K562 (cell line): Measurements from ENCODE around the gene SLC34A1. TPM values are rescaled to one million over a fixed set of nuclear protein-coding genes. Genes with fewer than 3 reads are reported as not detected.
A peak's percentile ranks its signal among the peaks of the same experiment; 100 is the strongest.

Experiments used
- CHD2 ChIP-seq: IDR thresholded peaks from 2 replicates; pipeline ENCODE4 v1.6.1; 2011; ENCODE audit warnings: low read depth, low read length
- HLTF ChIP-seq: fragments of 450-650 bp; IDR thresholded peaks from 2 replicates; pipeline ENCODE4 v1.6.1; 2016
- MAFK ChIP-seq: IDR thresholded peaks from 2 replicates; pipeline ENCODE4 v1.6.1; 2011; ENCODE audit warnings: low read length, improper control_type of control experiment
- MTA1 ChIP-seq: fragments of 450-650 bp; IDR thresholded peaks from 2 replicates; pipeline ENCODE4 v1.6.1; 2017; ENCODE audit warnings: borderline replicate concordance
- NBN ChIP-seq: fragments of 450-650 bp; IDR thresholded peaks from 2 replicates; pipeline ENCODE4 v1.6.1; 2016; ENCODE audit warnings: low read depth, mild to moderate bottlenecking
- NELFE ChIP-seq: IDR thresholded peaks from 2 replicates; pipeline ENCODE4 v1.6.1; 2011; ENCODE audit warnings: mild to moderate bottlenecking; ENCODE audit not compliant: insufficient read depth, insufficient read length
- NR2C2 ChIP-seq, 2 experiments: fragments of 200-800 bp in 1 of 2; sonication (Bioruptor generic) in 1 of 2; sonication (generic) in 1 of 2; formaldehyde crosslinking in 1 of 2; IDR thresholded peaks; 2 replicates each; pipeline versions ENCODE4 v1.6.1 to v1.8.0; 2016 to 2022; ENCODE audit warnings: mild to moderate bottlenecking in 1 of 2, missing compliant biosample characterization in 1 of 2, missing genetic modification characterization in 1 of 2, missing genetic modification reagents in 1 of 2
- PCBP1 ChIP-seq: fragments of 200-400 bp; formaldehyde crosslinking; IDR thresholded peaks from 2 replicates; pipeline ENCODE4 v1.6.1; 2018; ENCODE audit warnings: mild to moderate bottlenecking, low read depth, low read length; ENCODE audit not compliant: poor library complexity, severe bottlenecking
- PPARD ChIP-seq: fragments of 250-450 bp; sonication (Bioruptor Pico); IDR thresholded peaks from 2 replicates; pipeline ENCODE4 v1.8.0; 2022; ENCODE audit warnings: inconsistent platforms, mild to moderate bottlenecking, moderate library complexity
- SUPT5H ChIP-seq: fragments of 450-650 bp; IDR thresholded peaks from 2 replicates; pipeline ENCODE4 v1.6.1; 2016
- XRCC4 ChIP-seq: IDR thresholded peaks from one replicate; pipeline ENCODE4 v1.6.1; 2011; ENCODE audit not compliant: insufficient read depth, insufficient read length; ENCODE audit errors: extremely low read depth
- ZNF184 ChIP-seq: sonication (generic); formaldehyde crosslinking; IDR thresholded peaks from 2 replicates; pipeline ENCODE4 v1.5.0; 2020; ENCODE audit warnings: missing genetic modification reagents
- ZNF436 ChIP-seq: fragments of 250-450, 450-650 bp; sonication (Bioruptor Pico); formaldehyde crosslinking; IDR thresholded peaks from 2 replicates; pipeline ENCODE4 v1.7.0; 2020; ENCODE audit warnings: mild to moderate bottlenecking
- polyA plus RNA-seq, 8 experiments: library from polyadenylated mRNA; depleted of rRNA in 4 of 8; stranded (reverse) in 5 of 8; unstranded in 3 of 8; fragments of >200 nt; fragmentation: Nextera tagmentation in 2 of 8; fragmentation: Illumina TruSeq in 1 of 8; extraction: Ambion mirVana in 2 of 8; extraction: Trizol in 1 of 8; gene quantifications; 2 replicates each; pipeline versions ENCODE4 v1.2.1 to v1.2.3, GENCODE V29; 2011 to 2014; ENCODE audit warnings: inconsistent platforms in 1 of 8, missing spikeins in 1 of 8
- total RNA-seq, 7 experiments: library from RNA; depleted of rRNA in 6 of 7; stranded (reverse); fragments of >200 nt in 6 of 7; fragmentation: Illumina TruSeq in 2 of 7; extraction: Trizol in 2 of 7; gene quantifications; 2 replicates each; pipeline versions ENCODE4 v1.2.1 to v1.2.3, GENCODE V29; 2011 to 2021; ENCODE audit warnings: low replicate concordance in 1 of 7
- TF ChIP-seq, protein P1 (sequence below): fragments of 250-450 bp; sonication (Bioruptor Pico); IDR thresholded peaks from 2 replicates; pipeline ENCODE4 v1.5.0; 2021
- TF ChIP-seq, protein P2 (sequence below): fragments of 450-650 bp; formaldehyde crosslinking; IDR thresholded peaks from 2 replicates; pipeline ENCODE4 v1.4.0; 2022; ENCODE audit warnings: missing genetic modification characterization
- TF ChIP-seq, protein P3 (sequence below), 2 experiments: IDR thresholded peaks in 1 of 2; conservative IDR thresholded peaks in 1 of 2; 2 replicates each; pipeline ENCODE4 v1.6.1; 2016; ENCODE audit warnings: low read depth in 2 of 2, mild to moderate bottlenecking in 1 of 2, missing compliant biosample characterization in 1 of 2, missing genetic modification characterization in 1 of 2, moderate library complexity in 1 of 2
- TF ChIP-seq, protein P4 (sequence below): sonication (generic); formaldehyde crosslinking; IDR thresholded peaks from 2 replicates; pipeline ENCODE4 v1.4.0; 2020; ENCODE audit warnings: mild to moderate bottlenecking, missing genetic modification reagents
- TF ChIP-seq, protein P5 (sequence below): fragments of 450-650 bp; IDR thresholded peaks from 2 replicates; pipeline ENCODE4 v1.6.1; 2016

SLC34A1 gene
- total and polyA plus RNA-seq, 9 of the 15 experiments (the other 6 are each of a cell fraction or from before 2014, with no cell fraction given): not detected

DNA sequence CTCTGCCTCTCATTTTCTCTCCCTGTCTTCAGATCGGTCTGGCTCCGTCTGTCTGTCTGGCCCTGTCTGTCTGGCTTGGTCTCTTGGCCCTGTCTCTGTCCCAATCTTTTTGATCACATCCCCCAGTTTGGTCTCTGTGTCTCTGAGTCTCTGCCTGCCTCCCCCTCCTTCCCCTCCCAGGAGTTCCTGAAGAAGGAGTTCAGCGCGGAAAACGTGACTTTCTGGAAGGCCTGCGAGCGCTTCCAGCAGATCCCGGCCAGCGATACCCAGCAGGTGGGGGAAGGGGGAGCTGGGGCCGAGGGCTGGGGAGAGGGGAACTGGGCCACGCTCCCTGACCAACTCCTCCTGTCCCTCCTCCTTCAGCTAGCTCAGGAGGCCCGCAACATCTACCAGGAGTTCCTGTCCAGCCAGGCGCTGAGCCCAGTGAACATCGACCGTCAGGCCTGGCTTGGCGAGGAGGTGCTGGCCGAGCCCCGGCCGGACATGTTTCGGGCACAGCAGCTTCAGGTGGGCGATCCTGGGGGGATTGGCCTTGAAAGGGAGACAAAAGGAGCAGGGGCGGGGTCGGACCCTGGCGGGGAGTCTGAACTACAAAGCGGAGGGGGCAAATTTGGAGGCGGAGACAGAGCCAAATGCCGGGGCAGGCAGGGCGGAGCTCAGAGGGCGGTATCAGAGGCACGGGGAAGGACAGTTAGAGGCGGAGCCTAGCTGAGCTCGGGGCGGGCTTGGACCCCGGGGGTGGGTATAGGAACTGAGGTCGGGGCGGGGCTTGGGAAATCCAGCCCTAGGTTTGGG is 17.5 kb upstream of the SLC34A1 start (continued):
- TF ChIP-seq, protein P1, sequence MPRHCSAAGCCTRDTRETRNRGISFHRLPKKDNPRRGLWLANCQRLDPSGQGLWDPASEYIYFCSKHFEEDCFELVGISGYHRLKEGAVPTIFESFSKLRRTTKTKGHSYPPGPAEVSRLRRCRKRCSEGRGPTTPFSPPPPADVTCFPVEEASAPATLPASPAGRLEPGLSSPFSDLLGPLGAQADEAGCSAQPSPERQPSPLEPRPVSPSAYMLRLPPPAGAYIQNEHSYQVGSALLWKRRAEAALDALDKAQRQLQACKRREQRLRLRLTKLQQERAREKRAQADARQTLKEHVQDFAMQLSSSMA (CRISPR knock-in tag): no peak
- TF ChIP-seq XRCC4 (no peak), NR2C2 (CRISPR knock-in tag; IDR thresholded peaks at IDR 0.05) (0 out of 2 replicates have a peak, but pooled peaks have one; percentile 37), NR2C2 (tag; IDR thresholded peaks at IDR 0.05) (peak; percentile 56), HLTF (peak; percentile 33; the same call in 1 of the 2 replicates), MTA1 (0 out of 2 replicates have a peak, but pooled peaks have one; percentile 27), NELFE (no peak), ZNF184 (CRISPR knock-in tag) (no peak), SUPT5H (peak; percentile 80), PCBP1 (no peak), PPARD (CRISPR knock-in tag) (no peak), CHD2 (0 out of 2 replicates have a peak, but pooled peaks have one; percentile 13), NBN (peak; percentile 57; the same call in 1 of the 2 replicates), ZNF436 (CRISPR knock-in tag) (no peak), MAFK (peak; percentile 11; the same call in 1 of the 2 replicates)
- TF ChIP-seq, protein P2, sequence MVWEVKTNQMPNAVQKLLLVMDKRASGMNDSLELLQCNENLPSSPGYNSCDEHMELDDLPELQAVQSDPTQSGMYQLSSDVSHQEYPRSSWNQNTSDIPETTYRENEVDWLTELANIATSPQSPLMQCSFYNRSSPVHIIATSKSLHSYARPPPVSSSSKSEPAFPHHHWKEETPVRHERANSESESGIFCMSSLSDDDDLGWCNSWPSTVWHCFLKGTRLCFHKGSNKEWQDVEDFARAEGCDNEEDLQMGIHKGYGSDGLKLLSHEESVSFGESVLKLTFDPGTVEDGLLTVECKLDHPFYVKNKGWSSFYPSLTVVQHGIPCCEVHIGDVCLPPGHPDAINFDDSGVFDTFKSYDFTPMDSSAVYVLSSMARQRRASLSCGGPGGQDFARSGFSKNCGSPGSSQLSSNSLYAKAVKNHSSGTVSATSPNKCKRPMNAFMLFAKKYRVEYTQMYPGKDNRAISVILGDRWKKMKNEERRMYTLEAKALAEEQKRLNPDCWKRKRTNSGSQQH (CRISPR knock-in tag): peak; percentile 31; the same call in 1 of the 2 replicates
- TF ChIP-seq, protein P3, sequence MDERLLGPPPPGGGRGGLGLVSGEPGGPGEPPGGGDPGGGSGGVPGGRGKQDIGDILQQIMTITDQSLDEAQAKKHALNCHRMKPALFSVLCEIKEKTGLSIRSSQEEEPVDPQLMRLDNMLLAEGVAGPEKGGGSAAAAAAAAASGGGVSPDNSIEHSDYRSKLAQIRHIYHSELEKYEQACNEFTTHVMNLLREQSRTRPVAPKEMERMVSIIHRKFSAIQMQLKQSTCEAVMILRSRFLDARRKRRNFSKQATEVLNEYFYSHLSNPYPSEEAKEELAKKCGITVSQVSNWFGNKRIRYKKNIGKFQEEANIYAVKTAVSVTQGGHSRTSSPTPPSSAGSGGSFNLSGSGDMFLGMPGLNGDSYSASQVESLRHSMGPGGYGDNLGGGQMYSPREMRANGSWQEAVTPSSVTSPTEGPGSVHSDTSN (CRISPR knock-in tag; IDR thresholded peaks at IDR 0.05; ENCODE audit: low read depth): no peak
- TF ChIP-seq, protein P3 (tag; conservative IDR thresholded peaks at IDR 0.05; ENCODE audit: low read depth): no peak
- TF ChIP-seq, protein P4, sequence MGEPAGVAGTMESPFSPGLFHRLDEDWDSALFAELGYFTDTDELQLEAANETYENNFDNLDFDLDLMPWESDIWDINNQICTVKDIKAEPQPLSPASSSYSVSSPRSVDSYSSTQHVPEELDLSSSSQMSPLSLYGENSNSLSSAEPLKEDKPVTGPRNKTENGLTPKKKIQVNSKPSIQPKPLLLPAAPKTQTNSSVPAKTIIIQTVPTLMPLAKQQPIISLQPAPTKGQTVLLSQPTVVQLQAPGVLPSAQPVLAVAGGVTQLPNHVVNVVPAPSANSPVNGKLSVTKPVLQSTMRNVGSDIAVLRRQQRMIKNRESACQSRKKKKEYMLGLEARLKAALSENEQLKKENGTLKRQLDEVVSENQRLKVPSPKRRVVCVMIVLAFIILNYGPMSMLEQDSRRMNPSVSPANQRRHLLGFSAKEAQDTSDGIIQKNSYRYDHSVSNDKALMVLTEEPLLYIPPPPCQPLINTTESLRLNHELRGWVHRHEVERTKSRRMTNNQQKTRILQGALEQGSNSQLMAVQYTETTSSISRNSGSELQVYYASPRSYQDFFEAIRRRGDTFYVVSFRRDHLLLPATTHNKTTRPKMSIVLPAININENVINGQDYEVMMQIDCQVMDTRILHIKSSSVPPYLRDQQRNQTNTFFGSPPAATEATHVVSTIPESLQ (CRISPR knock-in tag): no peak
- TF ChIP-seq, protein P5, sequence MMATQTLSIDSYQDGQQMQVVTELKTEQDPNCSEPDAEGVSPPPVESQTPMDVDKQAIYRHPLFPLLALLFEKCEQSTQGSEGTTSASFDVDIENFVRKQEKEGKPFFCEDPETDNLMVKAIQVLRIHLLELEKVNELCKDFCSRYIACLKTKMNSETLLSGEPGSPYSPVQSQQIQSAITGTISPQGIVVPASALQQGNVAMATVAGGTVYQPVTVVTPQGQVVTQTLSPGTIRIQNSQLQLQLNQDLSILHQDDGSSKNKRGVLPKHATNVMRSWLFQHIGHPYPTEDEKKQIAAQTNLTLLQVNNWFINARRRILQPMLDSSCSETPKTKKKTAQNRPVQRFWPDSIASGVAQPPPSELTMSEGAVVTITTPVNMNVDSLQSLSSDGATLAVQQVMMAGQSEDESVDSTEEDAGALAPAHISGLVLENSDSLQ: peak; percentile 50
